ENCODE results near the gene ERMAP.

The ERMAP gene

GRCh38 chr1:42877380-42877779 is 60.5 kb downstream of the ERMAP start:
- no peak for DNase-seq

GRCh38 chr1:42880384-42880783 is 63.5 kb downstream of the ERMAP start:
- no peak for DNase-seq

- DNase-seq, result no peak
These were observed 69.3 kb downstream of the ERMAP start for GRCh38 chr1:42886046-42886739.

DNA sequence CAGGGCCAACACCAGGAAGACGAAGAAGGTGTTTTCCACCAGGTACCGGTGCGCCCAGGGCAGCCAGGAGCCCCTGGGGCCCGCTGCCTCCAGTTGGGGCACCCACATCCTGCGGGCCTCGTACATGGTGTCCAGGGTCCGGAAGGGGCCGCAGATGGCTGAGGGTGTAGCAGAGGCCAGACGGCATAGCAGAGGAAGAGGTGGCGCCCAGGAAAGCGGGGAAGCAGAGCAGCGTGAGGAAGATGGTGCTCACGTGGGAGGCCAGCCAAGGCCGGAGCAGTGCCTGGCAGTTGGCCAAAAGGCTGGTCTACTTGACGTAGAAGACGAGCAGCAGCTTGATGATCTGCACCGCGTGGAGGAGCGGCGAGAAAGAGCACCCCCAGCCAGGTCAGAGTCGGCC is 69.9 kb downstream of the ERMAP start:
- no peak for DNase-seq

DNA sequence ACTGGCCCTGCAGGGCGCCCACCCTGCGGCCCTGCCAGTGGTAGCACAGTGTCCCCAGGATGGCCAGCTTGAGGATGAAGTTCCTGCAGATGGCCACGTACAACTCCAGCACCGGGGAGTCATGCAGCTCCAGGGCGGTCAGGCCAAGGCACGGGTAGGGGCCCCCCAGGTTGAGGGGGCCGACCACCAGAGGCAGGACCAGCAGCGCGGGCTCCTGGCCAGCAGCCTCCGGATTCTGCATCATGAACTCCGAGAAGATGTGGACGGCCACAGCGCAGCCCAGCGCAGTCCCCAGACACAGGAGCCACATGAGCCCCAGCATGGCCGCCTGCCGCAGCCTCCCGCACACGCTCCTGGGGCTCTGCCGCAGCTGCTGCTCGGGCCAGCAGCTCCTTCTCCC is 70.4 kb downstream of the ERMAP start:
- no peak for DNase-seq

GRCh38 chr1:42888013-42888633 is 71.2 kb downstream of the ERMAP start:
- no peak for DNase-seq

DNA sequence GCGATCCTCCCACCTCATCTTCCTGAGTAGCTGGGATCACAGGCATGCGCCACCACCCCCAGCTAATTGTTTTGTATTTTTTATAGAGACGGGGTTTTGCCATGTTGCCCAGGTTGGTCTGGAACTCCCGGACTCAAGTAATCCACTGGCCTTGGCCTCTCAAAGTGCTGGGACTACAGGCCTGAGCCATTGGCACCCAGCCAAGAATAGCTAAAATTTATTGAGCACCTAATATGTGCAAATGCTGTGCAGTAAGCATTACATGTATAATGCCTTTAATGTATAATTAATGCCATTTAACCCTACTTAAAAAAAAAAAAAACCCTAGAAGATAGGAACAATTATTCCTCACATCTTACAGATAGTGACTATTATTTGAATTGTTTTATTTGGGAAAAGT is 72.3 kb downstream of the ERMAP start:
- no peak for DNase-seq

DNA sequence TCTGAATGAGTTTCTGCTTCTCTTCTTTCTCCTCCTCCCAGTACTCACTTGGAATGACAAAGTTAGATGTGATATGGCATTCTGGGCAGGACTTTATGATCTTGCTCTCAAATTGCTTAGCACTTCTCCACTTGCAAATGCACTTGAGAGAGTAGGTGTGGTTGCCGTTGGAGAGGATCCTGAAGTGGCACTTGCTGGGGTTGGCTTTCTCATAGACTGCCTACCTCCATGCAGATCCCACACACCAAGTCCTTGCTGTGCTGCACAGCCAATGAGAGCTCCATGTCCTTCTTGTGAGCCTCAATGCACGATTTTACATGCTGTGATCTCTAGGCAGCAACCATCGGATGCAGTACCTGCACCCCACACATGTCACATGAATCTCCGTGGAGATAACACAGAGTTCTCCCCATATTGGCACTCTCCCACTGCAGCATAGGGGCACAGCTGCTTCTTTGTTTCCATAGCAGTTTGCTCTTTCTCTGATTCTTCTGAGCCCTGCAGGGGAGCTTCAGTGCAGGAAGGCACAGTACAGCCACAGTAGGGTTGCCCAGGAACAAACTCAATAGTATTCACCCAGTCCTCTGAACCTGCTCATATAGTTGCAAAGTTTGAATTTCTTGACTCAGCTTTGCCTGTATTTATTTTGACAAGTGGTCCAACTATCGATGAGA is 74.7 kb downstream of the ERMAP start:
- no peak for DNase-seq
